HepG2 (cell line): ENCODE measurements around the gene FBLIM1. TPM values are rescaled to one million over a fixed set of nuclear protein-coding genes. Genes with fewer than 3 reads are reported as not detected.

ENCODE experiments used
- ADNP ChIP-seq: sonication (generic); formaldehyde crosslinking; IDR thresholded peaks from 2 replicates; pipeline ENCODE4 v1.4.0; 2020; ENCODE audit warnings: missing genetic modification reagents
- AKAP8 ChIP-seq: sonication (generic); formaldehyde crosslinking; IDR thresholded peaks from 2 replicates; pipeline ENCODE4 v1.5.1; 2020; ENCODE audit warnings: mild to moderate bottlenecking, missing genetic modification reagents
- ATF2 ChIP-seq: sonication (generic); formaldehyde crosslinking; IDR thresholded peaks from 2 replicates; pipeline ENCODE4 v1.4.0; 2020; ENCODE audit warnings: missing genetic modification reagents
- BRD4 ChIP-seq: sonication (generic); formaldehyde crosslinking; IDR thresholded peaks from 2 replicates; pipeline ENCODE4 v1.4.0; 2020; ENCODE audit warnings: missing genetic modification reagents
- CCAR2 ChIP-seq: fragments of 200-400 bp; formaldehyde crosslinking; optimal IDR thresholded peaks from 2 replicates; pipeline ENCODE3; 2018; ENCODE audit warnings: low read depth, mild to moderate bottlenecking, low read length, moderate library complexity
- GFI1 ChIP-seq: sonication (generic); formaldehyde crosslinking; IDR thresholded peaks from 2 replicates; pipeline ENCODE4 v1.5.0; 2020; ENCODE audit warnings: missing genetic modification reagents, mild to moderate bottlenecking, borderline replicate concordance
- HNF4G ChIP-seq, 2 experiments: sonication (generic) in 1 of 2; formaldehyde crosslinking in 1 of 2; IDR thresholded peaks; 2 replicates each; pipeline versions ENCODE4 v1.4.0 to v1.6.1; 2011 to 2020; ENCODE audit warnings: borderline replicate concordance in 2 of 2, low read depth in 2 of 2, mild to moderate bottlenecking in 2 of 2, low read length in 1 of 2, missing genetic modification reagents in 1 of 2, moderate library complexity in 1 of 2
- MAFK ChIP-seq, 2 experiments: IDR thresholded peaks in 1 of 2; conservative IDR thresholded peaks in 1 of 2; 2 replicates each; pipeline ENCODE4 v1.6.1; 2011; ENCODE audit warnings: improper control_type of control experiment in 2 of 2, low read length in 2 of 2
- PPARG ChIP-seq: conservative IDR thresholded peaks from 2 replicates; pipeline ENCODE4 v1.6.1; 2016; ENCODE audit warnings: missing biosample characterization, missing genetic modification reagents
- REXO4 ChIP-seq: sonication (generic); formaldehyde crosslinking; IDR thresholded peaks from 2 replicates; pipeline ENCODE4 v1.8.0; 2022; ENCODE audit warnings: missing genetic modification reagents, mild to moderate bottlenecking, borderline replicate concordance
- SP5 ChIP-seq: IDR thresholded peaks from 2 replicates; pipeline ENCODE4 v1.6.1; 2016; ENCODE audit warnings: low read depth, borderline replicate concordance
- STAT5B ChIP-seq: sonication (generic); formaldehyde crosslinking; IDR thresholded peaks from 2 replicates; pipeline ENCODE4 v1.4.0; 2020; ENCODE audit warnings: missing genetic modification reagents
- TRIM22 ChIP-seq: fragments of 450-650 bp; IDR thresholded peaks from 2 replicates; pipeline ENCODE4 v1.6.1; 2017
- ZBTB38 ChIP-seq: sonication (generic); formaldehyde crosslinking; IDR thresholded peaks from 2 replicates; pipeline ENCODE4 v1.5.1; 2020; ENCODE audit warnings: mild to moderate bottlenecking, missing genetic modification reagents
- ZNF768 ChIP-seq: sonication (generic); formaldehyde crosslinking; IDR thresholded peaks from 2 replicates; pipeline ENCODE4 v1.4.0; 2020; ENCODE audit warnings: missing genetic modification reagents
- ZNF773 ChIP-seq: sonication (generic); formaldehyde crosslinking; IDR thresholded peaks from 2 replicates; pipeline ENCODE4 v1.4.0; 2020; ENCODE audit warnings: missing genetic modification reagents, borderline replicate concordance
- ZXDC ChIP-seq: sonication (generic); formaldehyde crosslinking; IDR thresholded peaks from 2 replicates; pipeline ENCODE4 v1.5.0; 2020; ENCODE audit warnings: mild to moderate bottlenecking, missing genetic modification reagents
- polyA plus RNA-seq, 8 experiments: library from polyadenylated mRNA; depleted of rRNA in 3 of 8; stranded (reverse) in 7 of 8; unstranded in 1 of 8; fragments of >200 nt; fragmentation: Illumina TruSeq in 4 of 8; extraction: Trizol in 4 of 8; gene quantifications; 2 replicates each; pipeline versions ENCODE4 v1.2.1 to v1.2.3, GENCODE V29; 2011 to 2016; ENCODE audit warnings: low read depth in 4 of 8, missing spikeins in 1 of 8, mixed read lengths in 1 of 8; ENCODE audit not compliant: insufficient read depth in 1 of 8
- total RNA-seq, 5 experiments: library from RNA; depleted of rRNA; stranded (reverse); fragments of >200 nt; fragmentation: Illumina TruSeq; extraction: Trizol; gene quantifications; 2 replicates each; pipeline ENCODE4 v1.2.3, GENCODE V29; 2016; ENCODE audit warnings: low read depth in 1 of 5
- TF ChIP-seq, protein P1 (sequence below): sonication (generic); formaldehyde crosslinking; IDR thresholded peaks from 2 replicates; pipeline ENCODE4 v1.5.1; 2020; ENCODE audit warnings: missing genetic modification reagents, mild to moderate bottlenecking, borderline replicate concordance
- TF ChIP-seq, protein P2 (sequence below): sonication (generic); formaldehyde crosslinking; IDR thresholded peaks from 2 replicates; pipeline ENCODE4 v1.8.0; 2022; ENCODE audit warnings: mild to moderate bottlenecking, missing genetic modification reagents, moderate library complexity

The FBLIM1 gene
- total and polyA plus RNA-seq, 2 of the 13 experiments (the other 11 are each of a cell fraction or from before 2014, with no cell fraction given): 10.6 to 23.0 TPM

GRCh38 chr1:15799928-15800835, 41.6 kb downstream of the FBLIM1 start (continued):
- TF ChIP-seq STAT5B (CRISPR knock-in tag) (0 out of 2 replicates have a peak, but pooled peaks have one; percentile 66), BRD4 (no peak), MAFK (conservative IDR thresholded peaks at IDR 0.05 in 1 of 2, IDR thresholded peaks at IDR 0.05 in 1 of 2; ENCODE audit: low read length in 2 of 2) (no peak), AKAP8 (CRISPR knock-in tag) (0 out of 2 replicates have a peak, but pooled peaks have one; percentile 29), ZXDC (CRISPR knock-in tag) (peak; percentile 50; the same call in 1 of the 2 replicates), SP5 (CRISPR knock-in tag) (peak; percentile 99), TRIM22 (no peak), ZNF773 (CRISPR knock-in tag) (no peak), CCAR2 (peak; percentile 22), REXO4 (CRISPR knock-in tag) (no peak), PPARG (CRISPR knock-in tag) (peak; percentile 95), ATF2 (peak; percentile 26; the same call in 1 of the 2 replicates), HNF4G (IDR thresholded peaks at IDR 0.05; ENCODE audit: borderline replicate concordance, low read depth, low read length) (peak; percentile 91), HNF4G (CRISPR knock-in tag; IDR thresholded peaks at IDR 0.05; ENCODE audit: borderline replicate concordance, low read depth) (peak; percentile 95; the same call in 1 of the 2 replicates), ZNF768 (CRISPR knock-in tag) (peak; percentile 100), GFI1 (CRISPR knock-in tag) (peak; percentile 84), ZBTB38 (peak; percentile 82), ADNP (CRISPR knock-in tag) (no peak)
- TF ChIP-seq, protein P1, sequence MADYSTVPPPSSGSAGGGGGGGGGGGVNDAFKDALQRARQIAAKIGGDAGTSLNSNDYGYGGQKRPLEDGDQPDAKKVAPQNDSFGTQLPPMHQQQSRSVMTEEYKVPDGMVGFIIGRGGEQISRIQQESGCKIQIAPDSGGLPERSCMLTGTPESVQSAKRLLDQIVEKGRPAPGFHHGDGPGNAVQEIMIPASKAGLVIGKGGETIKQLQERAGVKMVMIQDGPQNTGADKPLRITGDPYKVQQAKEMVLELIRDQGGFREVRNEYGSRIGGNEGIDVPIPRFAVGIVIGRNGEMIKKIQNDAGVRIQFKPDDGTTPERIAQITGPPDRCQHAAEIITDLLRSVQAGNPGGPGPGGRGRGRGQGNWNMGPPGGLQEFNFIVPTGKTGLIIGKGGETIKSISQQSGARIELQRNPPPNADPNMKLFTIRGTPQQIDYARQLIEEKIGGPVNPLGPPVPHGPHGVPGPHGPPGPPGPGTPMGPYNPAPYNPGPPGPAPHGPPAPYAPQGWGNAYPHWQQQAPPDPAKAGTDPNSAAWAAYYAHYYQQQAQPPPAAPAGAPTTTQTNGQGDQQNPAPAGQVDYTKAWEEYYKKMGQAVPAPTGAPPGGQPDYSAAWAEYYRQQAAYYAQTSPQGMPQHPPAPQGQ (CRISPR knock-in tag): 0 out of 2 replicates have a peak, but pooled peaks have one; percentile 21
- TF ChIP-seq, protein P2, sequence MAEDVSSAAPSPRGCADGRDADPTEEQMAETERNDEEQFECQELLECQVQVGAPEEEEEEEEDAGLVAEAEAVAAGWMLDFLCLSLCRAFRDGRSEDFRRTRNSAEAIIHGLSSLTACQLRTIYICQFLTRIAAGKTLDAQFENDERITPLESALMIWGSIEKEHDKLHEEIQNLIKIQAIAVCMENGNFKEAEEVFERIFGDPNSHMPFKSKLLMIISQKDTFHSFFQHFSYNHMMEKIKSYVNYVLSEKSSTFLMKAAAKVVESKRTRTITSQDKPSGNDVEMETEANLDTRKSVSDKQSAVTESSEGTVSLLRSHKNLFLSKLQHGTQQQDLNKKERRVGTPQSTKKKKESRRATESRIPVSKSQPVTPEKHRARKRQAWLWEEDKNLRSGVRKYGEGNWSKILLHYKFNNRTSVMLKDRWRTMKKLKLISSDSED (CRISPR knock-in tag): no peak
